ENCODE data around the gene MYRIP.
"Not testable (repeated sequence)": the region's sequence is repeated elsewhere in the genome, so short reads cannot be mapped to it uniquely, and the experiment has no call there.

MYRIP gene

DNA sequence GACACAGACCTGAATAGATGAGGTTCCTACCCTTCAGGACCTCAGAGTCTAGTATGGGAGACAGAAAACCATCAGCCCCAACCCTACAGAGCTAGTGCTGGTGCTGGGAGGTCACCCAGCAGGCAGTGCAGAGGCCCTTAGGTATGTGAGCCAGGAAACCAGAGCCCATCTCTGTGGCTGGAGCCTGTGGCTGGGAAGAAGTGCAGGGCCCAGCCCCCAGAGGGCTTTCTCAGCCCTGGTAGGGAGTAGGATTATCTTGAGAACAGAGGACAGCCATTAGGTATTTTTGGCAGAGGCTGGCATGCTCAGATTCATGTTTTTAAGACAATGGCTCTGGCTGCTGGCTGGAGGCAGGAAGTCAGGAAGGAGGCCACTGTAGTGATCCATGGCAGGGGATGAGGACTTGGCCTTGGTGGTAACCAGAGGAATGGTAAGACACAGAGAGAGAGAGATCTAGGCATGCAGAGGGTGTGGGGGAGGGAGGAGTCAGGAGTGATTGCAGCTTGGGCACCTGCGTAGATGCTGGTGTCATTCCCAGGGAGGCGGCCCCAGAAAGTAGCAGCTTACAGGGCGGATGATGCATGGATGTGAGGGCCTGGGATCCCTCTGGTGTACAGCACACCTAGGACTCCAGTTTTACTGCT is 279.2 kb downstream of the MYRIP start:
- DNase-seq, result no peak

DNA sequence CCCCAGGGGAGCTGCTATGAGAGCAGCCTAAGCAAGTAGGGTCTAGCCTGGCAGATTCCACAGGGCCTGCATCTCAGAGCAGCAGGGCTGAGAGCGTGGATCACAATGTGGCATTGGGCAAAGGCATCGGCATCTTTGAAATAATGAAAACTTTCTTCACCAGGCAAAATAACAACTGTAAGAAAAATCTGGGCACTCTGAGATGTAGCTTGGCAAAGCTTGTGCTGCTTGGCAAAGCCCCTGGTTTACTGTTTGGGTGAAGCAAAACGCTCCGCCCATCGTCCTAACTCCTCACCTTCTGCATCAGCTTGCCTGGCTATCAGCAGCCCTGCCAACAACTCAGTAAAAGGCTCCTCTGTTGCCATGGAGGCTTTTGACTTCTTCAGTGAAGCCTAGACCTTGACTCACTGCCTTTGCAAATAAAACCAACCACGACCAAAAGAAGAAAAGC is 287.3 kb downstream of the MYRIP start:
- no peak for DNase-seq

DNA sequence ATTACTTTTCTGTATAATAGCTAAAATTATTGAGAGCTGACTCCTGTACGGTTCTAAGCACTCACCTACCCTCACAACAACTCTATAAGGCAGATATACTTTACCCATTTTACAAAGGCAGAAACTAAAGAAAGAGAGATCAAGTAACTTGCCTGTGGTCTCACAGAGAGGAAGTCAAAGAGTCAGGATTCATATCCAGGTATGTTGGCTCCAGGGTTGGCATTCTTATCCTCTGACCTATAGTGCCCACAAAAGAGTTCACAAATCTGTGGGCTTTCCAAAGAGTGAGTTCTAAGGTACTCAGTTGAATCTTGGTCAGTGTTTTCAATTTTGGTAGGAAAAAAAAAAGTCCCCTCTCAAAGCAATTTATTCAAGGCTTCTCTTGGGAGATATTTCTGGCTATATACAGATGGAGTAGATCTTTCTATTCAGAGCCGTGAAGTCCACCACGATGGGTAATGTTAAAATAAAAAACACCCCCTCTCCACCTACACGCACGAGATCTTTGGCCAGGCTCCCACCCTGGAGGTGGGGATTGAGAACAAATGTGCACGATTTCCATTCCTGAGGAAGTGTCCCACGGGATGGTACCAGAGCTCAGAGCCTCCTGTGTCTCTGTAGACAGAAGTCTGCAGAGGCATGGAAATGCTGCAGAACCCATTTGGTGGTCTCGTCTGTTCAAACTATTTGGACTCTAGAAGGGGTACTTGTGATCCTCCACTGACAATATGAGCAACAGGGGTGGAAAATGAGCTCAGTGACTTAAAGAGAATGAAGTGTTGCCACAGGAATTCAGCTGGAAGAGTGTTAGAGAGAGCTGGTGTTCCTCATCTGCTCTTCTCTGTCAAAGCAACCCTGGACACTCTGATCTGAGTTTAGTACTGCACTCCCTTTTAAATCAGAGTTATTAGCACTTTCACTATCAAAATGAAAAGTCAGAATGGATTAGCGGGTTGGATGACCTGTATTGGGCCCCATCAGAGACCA is 288.0 kb downstream of the MYRIP start:
- DNase-seq, result no peak

GRCh38 chr3:40098261-40098759 is 288.9 kb downstream of the MYRIP start:
- DNase-seq, result no peak

- DNase-seq, result no peak
Observed at GRCh38 chr3:40099871-40100270, 290.5 kb downstream of the MYRIP start.

- DNase-seq, result no peak
Observed at GRCh38 chr3:40102182-40102581, 292.8 kb downstream of the MYRIP start.

DNA sequence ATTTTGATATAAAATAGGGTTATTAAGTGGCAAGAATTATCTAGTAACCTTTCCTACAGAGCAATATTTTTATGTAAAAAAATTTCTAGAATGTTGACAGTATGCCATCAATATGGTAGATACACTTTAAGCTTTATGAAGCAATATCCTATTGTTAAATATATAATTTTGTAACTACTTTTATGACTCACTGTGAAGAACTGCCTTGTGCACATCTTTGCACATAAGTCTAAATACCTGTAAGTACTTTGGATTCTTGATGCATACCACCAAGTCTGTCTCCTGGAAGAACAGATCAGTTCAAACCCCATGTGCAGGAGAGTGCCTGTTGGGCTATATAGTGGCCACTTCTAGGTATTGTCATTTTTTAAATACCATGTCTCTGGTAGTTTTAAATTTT is 294.4 kb downstream of the MYRIP start:
- DNase-seq, result no peak

DNA sequence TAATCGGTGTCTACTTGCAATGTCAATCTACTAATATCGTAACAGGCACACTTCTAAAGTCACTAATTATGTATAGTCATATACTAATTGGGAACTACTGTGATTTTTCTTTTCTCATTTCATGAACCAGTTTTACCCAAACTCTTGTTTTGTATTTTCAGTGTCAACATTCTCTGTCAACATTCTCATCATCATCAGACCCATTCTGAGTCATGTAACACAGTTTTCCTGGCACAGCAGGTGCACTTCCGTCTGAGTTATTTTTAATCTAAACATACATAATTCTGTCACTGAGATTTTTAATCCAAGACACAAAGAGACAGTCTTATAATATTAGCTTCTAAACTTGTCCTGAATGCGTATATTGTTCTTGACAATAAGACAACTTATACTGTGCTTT is 295.0 kb downstream of the MYRIP start:
- DNase-seq, result no peak

DNA sequence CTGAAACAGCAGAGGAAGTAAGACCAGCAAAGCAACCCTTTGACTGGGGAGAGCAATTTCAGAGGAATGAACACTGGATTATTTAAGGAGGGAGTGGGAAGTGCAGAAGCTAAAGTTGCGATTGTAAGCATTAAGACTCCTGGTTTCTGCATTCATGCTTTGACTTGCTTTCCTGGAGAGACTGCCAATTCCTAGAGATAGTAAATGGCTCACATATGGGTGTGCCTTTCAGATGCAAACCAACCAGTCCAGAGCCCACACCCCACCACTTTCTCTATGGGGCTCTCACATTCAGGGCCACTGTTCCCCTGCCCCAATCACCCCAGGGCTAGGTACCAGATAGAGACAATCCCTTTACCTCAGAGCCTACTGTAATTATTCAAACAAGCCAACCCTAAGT is 299.2 kb downstream of the MYRIP start:
- no peak for DNase-seq

- DNase-seq, result no peak
Observed at GRCh38 chr3:40109641-40110490, 300.5 kb downstream of the MYRIP start.

- DNase-seq, result no peak
Observed at GRCh38 chr3:40116478-40117177, 307.2 kb downstream of the MYRIP start.

- no peak for DNase-seq
Observed at GRCh38 chr3:40118091-40118490, 308.7 kb downstream of the MYRIP start.

DNA sequence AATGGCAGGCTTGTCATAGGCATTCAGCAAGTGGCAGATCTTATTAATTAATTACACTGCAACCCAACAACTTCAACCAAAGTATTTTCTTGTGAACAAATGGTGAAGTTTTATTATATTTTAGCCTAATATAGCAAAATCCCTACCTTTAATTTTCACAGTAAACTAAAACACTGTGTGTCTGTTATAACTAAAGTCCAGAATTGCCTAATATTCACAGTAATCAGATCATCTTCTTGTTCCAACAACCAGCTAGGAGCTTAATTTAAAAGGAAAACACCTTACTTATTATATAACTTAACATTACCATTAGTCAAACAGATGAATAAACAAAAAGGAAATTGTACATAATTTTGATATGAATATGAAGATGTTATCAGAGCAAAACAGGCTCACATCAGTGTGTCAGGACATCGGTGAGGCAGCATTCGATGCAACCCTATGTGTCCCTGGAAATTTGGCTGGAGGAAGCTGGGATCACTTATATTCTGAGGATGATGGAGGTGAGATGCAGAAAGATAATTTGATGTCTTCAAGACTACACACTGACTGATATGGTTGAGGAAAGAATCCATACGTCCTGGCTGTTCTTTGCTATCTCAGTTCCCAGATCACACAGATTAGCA is 310.8 kb downstream of the MYRIP start:
- no peak for DNase-seq

DNA sequence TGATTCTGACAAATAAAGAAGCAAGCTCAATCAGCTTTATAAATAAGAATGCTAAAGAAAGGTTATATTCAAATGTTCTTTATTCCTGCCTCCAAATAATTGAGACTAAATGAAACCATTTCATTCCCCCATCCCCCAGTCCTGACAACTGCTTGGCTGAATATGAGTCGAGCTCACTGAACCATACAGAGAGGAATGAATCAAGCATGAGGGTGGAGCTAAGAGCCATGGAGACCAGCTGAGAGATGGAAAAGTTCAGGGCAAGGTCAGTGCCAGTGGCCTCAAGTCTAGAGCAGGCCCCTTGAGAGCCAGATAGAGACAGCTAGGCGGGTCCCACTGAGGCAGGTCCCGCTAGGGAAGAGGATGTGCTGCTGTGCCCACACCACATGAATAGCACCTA is 311.4 kb downstream of the MYRIP start:
- no peak for DNase-seq

- DNase-seq, result no peak
Observed at GRCh38 chr3:40124918-40125317, 315.5 kb downstream of the MYRIP start.

DNA sequence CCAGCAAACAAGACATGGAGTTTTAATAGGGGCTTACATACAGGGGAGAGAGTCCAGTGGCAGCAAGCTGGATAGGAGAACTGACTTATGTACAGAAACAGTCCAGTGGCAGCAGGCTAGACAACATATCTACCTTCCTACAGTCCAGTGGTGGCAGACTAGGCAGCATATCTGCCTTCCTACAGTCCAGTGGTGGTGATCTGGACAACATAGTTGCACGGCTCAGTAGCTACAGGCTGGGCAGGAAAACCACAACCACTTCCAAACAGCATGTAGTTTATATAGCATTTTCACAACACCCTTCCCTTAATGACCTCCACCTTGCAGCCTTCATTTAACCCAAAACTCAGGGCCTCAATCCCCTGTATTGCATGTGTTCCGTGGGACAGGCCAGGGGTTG is 318.8 kb downstream of the MYRIP start:
- DNase-seq, result no peak

DNA sequence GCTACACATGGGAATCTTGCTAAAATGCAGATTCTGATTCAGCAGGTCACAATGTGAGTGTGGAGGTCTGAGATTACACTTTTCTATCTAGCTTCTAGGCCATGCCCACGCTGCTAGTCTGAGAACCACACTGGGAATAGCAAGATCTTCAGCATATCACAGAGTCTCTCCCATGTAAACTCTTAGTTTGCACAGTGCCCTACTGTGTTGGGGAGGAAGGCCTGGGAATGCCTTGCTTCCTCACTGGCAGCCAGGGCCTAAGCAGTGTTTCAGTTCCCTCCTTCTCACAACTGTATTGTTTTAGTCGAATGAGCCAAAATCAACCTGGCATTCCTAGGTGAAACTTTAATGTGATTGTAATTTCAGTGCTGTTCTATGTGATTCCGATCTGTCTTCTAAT is 320.1 kb downstream of the MYRIP start:
- no peak for DNase-seq

- DNase-seq, result no peak
Observed at GRCh38 chr3:40129981-40130380, 320.6 kb downstream of the MYRIP start.

DNA sequence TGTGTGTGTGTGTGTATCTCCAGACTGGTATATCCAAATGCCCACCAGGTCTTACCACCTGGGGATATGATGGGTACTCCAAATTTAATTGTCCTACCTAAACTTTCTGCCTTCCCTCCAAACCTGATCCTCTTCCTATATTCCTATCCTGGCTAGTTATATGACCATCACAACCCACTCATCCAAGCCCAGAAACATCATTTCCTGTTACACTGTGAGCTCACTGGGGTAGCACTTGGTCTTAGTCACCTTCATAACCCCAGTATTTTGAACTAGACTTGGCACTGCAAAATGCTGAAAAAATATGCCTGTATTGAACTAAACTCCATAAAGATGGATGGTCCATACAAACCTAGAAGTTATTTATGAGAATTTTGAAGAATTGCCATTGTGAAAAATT is 321.3 kb downstream of the MYRIP start:
- DNase-seq, result no peak

DNA sequence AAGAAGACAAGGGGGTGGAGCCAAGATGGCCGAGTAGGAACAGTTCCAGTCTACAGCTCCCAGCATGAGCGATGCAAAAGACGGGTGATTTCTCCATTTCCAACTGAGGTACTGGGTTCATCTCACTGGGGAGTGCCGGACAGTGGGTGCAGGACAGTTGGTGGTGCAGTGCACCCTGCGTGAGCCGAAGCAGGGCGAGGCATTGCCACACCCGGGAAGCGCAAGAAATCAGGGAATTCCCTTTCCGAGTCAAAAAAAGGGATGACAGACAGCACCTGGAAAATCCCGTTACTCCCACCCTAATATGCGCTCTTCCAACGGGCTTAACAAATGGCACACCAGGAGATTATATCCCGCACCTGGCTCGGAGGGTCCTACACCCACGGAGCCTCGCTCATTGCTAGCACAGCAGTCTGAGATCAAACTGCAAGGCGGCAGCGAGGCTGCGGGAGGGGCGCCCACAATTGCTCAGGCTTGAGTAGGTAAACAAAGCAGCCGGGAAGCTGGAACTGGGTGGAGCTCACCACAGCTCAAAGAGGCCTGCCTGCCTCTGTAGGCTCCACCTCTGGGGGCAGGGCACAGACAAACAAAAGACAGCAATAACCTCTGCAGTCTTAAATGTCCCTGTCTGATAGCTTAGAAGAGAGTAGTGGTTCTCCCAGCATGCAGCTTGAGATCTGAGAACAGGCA is 324.6 kb downstream of the MYRIP start:
- DNase-seq, result not testable (repeated sequence)

DNA sequence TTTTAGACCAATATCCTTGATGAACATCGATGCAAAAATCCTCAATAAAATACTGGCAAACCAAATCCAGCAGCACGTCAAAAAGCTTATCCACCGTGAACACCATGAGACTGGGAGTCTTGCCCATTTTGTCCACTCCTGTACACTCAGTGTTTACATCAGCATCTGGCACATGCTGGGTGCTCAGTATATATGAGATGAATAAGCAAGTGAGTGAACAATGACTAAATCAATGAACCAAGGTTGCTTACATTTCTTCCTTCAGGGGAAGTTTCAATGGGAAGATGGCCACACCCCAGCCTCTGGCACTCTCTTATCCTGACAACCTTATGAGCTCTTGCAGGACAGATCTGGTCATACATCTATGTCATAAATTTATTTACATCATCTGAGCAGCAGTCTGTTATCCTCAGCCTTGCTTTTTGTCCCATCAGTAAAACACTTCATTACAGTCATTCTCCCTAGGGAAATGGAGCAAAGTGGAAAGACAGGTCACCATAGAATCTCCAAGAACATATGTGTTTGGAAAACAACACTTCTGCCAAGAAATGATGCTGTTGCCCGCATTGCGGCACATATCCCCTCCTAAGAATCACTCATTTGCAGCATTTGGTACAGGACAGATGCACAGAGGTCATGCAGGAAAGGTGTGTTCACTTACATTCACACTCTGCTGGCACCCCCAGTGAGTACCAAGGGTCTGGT is 328.3 kb downstream of the MYRIP start:
- no peak for DNase-seq
